Inflammatory macrophage (primary cell): ENCODE results near the gene ENDOU.
A peak's percentile ranks its signal among the peaks of the same experiment; 100 is the strongest.

Experiments
- DNase-seq, 2 donors: peaks; one replicate each; pipeline ENCODE4 v3.0.0-alpha.2; 2020 to 2022
- total RNA-seq, 18 experiments: gene quantifications; one replicate each; lab custom pipeline; 2026; ENCODE audit warnings: mixed read lengths in 6 of 18, inconsistent platforms in 2 of 18; lab: John Stamatoyannopoulos, UW

The ENDOU gene, protein sequence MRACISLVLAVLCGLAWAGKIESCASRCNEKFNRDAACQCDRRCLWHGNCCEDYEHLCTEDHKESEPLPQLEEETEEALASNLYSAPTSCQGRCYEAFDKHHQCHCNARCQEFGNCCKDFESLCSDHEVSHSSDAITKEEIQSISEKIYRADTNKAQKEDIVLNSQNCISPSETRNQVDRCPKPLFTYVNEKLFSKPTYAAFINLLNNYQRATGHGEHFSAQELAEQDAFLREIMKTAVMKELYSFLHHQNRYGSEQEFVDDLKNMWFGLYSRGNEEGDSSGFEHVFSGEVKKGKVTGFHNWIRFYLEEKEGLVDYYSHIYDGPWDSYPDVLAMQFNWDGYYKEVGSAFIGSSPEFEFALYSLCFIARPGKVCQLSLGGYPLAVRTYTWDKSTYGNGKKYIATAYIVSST
- total RNA-seq, result 0 to 0.34 (median 0.06) reads per million in 18 experiments

DNA sequence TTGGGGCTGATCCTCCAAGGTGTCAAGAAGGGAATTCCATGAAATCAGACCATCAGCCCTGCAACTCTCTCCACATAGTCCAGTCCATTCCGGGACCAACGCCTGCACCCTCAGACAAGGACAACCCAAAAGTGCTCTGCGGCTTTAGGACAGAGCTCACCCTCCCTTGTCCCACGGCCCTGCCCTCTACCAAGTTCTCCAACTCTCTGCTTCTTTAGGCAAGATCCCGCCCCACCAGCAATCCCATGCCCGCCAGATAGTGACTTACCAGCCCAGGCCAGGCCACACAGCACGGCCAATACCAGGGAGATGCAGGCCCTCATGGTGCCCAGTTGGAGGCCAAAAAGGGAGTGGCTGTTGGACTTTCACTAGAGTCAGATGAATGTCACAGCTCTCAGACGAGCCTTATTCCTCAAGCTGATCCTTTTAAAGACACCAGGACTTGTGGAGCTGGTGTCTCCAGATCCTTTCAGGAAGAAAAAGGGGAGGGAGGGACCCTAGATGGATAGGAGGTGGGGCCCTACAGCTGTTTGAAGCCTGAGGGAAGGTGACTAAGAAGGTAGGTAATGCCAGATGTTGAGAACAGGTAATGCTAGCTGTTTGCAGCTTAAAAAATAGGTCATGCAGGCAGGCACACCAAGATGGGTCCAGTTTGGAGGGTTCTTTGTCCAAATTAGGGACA, at the start of gene ENDOU:
Gene ENDOU, minus strand, starts transcription at position 400 of the 682 bp plus-strand sequence. Its CDS starts 77 bp downstream, at position 323.
- DNase-seq, result no peak

DNA sequence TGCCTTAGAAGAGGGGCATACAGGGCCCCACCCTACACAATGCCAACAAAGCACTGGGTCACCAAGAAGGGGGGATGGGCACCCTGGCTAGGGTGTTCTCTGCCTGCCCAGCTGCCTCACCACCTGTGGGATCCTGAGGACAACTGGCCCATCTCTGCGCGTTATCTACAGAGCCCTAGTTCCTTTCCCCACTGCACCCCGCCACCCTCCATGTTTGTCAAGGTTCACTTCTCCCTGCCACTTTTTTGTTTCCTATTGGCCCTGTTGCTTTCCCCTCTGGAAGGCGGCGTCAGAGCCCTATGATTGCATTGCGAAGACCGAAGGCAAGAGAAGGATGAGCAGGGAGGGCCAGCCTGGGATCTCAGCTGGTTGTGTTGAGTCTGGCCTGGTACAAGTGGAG, 49.4 kb upstream of the ENDOU start:
- no peak for DNase-seq

- DNase-seq, result peak in 1 of 2 donors; percentile 28
These were observed 48.7 kb upstream of the ENDOU start for GRCh38 chr12:47773858-47774580.

DNA sequence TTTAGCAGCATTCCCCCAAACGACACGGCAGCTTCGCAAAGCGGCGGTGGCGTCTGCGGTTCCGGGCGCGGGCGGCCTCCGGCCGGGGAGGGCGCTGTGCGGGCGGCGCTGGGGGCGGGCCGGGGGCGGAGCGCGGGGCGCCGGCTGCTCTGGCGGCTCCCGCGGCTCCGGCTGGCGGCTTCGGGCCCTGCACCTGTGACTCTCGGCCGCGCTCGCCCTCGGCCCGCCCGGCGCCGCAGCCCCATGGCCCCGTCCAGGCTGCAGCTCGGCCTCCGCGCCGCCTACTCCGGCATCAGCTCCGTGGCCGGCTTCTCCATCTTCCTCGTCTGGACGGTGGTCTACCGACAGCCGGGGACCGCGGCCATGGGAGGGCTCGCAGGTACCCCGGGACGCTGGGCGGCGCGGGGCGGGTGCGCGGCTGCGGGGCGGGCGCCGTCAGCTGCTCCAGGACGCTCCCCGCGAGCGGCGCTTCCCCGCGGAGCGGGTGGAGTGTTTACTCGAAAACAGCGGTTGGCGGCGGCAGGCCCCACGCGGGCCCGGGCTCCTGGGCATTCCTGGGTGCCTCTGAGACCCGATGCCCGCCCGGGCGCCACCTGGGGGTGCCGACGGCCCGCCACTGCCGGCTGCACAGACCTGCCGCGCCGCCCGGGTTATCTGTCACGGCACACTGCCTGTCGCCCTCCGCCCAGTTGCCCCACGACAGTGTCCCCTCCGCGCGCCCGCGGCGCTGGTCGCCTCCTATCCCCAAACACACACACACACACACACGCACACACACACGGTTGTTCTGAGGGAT, 48.0 kb upstream of the ENDOU start, which contains the start of gene SLC48A1:
Gene SLC48A1, plus strand, starts transcription at position 177 of the 796 bp plus-strand sequence. Its CDS starts 67 bp downstream, at position 244.
- peak; percentile 30 to 56 for DNase-seq

DNA sequence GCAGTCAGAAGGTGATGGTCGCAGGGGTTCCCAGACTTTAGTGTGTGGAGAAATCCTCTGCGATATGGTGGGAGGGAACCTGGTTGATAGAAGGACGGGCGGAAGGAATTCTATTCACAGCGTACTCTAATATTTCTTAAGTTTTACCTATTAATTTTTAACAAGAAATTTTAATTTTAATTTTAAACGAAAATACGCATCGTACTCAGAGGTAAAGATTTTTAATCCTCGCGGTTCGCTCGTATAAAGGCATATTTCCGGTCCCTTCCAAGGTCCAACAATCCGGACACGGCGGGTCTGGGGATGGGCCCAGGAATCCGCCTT, 47.4 kb upstream of the ENDOU start:
- DNase-seq, result no peak

DNA sequence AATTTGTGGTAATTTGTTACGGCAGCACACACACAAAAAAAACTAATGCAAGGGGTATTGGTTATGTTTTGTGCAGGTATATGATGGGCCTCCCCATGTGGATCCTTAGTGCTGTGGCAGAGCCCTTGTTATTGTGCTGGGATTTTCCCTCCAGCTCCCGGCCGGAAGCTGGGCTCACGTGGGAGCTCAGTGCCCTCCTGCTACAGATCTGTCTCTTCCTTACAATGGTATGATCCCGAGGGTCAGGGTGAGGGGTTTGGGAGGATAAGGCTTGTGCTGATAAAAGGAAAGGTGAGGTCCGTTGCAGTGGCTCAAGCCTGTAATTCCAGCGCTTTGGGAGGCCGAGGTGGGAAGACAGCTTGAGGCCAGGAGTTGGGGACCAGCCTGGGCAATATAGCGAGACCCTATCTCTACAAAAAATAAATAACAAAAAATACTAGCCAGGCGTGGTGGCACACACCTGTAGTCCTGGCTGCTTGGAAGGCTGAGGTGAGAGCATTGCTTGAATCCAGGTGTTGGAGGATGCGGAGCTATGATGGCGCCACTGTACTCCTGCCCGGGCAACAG, 46.9 kb upstream of the ENDOU start:
- no peak for DNase-seq

- no peak for DNase-seq
These were observed 46.0 kb upstream of the ENDOU start for GRCh38 chr12:47771304-47771703.

DNA sequence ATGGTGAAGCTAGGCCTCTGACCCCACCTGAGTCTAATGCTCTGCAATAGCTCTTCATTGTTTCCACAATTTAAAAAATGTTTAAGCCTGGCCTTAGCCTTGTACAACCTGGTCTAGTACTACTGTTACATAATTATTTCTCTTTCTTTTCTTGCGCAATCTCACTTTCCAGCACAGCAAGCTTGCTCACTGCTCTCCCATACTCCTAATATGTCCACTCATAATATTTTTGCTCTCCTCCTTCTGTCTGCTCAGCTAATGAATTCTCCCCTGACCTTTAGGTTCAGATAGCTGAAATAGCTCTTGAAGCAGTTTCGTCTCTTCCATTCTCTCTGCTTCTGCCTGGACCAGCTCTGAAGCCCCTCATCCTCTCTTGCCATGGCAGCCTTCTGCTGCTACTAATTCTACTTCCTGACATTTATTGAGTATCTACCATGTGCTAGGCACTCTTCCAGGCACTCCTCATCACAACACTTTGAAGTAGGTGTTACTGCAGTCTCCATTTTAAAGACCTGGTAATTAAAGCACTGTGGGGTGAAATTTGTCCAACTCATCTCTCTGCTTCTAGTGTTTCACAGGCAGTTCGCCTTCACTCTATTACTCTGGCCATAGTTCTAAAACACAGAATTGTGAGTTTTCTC, 44.9 kb upstream of the ENDOU start:
- peak; percentile 44 to 69 for DNase-seq

- DNase-seq, result no peak
These were observed 44.2 kb upstream of the ENDOU start for GRCh38 chr12:47769234-47770085.

DNA sequence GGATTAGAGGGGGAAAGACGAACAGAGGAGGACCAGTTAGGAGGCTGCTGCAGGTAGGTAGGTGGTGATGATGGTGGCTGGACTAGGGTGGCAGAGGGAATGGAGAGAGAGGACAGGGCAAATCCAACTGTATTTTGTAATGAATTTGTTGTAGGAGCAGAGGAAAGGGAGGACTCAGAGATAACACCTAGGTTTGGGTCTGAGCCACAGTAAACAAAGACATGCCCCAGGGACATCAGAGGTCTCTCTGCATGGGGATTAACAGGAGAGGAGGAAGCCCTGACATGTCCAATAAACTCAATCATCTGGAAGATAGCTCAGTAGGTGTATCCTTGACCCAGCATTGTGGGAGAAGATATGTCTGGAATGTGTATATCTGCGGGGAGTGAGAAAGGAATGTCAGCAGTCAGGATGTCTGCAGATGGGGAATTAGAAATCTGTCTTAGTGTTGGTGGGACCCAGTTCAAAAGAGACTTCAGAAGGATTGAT, 43.1 kb upstream of the ENDOU start:
- no peak for DNase-seq

DNA sequence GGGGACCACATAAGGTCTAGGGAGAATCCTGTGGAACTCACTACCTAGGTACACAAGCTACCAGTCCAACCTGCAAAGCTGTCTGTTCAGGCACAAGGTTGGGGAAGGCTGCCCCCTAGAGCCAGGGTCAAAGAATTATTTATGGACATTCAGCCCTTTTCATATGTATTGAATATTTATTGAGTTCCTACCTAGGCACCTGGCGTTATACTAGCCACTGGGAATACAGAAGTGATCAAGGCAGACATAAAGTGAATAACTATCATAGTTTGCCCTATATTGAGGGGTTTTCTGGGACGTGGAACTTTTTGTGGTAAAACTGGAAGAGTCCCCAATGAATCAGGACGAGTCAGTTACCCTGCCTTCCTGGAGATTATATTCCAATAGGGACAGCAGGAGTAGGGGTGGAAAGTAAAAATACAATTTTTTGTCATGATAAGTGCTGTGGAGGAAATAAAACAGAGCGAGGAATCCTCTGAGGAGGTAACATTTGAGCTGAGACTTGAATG, 42.0 kb upstream of the ENDOU start:
- DNase-seq, result peak; percentile 40 to 55

GRCh38 chr12:47766502-47767215, 41.4 kb upstream of the ENDOU start:
- no peak for DNase-seq

DNA sequence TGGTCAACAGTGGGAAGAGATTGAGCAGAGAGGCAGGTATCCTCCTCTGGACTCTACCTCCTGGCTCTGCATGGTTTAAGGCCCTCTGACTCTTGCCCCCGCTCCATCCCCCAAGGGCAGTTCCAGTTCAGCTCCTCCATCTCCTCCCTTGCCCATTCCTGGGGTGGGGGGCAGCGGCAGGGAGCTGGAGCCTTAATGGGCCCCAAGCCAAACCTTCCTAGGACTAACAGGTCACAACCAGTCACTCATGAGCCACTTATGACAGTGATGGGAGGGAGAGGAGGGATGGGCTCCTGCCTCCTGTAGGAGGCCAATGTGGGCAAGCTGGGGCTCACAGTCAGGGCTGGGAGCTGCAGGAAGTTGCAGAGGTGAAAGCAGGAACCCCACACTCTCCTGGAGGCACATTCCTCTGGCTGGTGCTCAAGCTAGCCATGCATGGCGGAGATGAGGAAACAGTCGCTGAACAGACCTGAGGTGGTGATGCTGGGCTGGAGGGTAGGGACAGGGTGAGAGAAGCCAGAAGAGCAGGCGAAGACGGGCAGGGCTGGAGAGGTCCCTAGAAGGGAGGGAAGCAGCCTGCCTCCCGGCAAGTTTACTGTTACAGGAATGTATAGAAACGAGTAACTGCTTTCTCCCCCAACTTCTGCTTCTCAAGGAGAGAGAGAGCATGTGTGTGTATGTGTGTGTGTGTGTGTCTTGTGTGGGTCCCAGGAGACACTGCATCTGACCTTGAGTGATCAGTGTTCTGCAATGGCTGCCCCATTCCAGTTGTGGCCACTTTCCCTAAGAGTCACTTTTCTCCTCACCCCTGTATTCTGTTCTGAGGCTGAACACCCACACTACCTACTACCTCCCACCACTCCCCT, 38.4 kb upstream of the ENDOU start:
- DNase-seq, result peak; percentile 40 to 54

GRCh38 chr12:47762850-47763465, 37.7 kb upstream of the ENDOU start:
- no peak for DNase-seq

DNA sequence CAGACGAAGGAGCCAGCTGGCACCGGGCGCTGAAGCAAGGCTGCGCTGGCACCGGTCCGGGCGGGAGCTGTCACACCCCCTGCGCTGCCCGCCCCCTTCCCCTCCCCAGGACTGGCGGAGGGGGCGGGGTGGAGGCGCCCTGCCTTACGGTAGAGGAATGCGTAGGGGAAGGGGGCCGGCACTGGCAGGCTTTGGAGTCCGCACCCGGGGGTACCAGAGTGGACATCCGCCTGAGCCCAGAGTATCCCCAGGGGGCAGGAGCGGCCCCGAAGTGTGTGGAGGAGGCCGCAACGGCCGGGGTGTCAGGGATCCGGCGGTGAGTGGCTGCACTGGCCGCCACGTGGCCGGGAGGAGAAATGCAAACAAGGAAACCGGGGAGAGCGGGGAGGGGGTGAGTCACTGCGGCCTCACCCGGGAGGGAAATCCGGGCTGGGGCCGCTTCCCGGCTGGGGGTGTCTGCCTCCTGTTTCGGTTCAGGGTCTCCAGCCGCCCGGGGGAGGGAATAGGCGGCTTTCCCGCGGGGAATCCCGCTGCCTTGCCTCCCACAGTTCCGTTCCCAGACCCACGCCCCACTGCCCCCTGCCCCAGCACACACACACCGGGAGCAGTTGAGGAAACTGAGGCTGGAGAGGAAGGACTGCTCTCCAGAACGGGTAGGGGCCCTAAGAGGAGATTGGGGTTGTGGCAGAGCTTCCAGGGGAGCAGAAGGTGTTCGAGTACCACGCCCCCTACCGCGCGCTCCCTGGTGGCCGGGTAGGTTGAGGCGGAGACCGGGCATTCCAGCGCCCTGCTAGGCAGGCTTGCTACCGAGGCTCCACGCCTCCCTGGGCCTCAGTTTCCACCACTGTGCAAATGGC, 33.8 kb upstream of the ENDOU start, which contains the start of gene RAPGEF3:
Gene RAPGEF3, minus strand, starts transcription at position 47 of the 857 bp plus-strand sequence. CDS start 324 bp downstream, outside the sequence.
- peak; percentile 76 to 87 for DNase-seq

DNA sequence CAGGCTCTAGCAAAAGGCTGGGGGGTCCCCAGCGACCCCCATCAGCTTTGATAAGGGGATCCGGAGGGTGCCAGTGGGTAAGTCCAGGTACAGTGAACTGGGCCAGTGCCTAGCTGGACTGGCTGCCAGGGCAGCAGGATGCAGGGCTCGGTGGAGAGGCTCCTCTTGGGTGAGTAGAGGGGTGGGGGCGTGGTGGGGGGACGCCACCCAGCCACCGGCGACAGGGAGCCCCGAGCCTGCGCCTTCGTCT, 33.2 kb upstream of the ENDOU start:
- no peak for DNase-seq
